ENCODE measurements around the gene CDK16. TPM values are rescaled to one million over a fixed set of nuclear protein-coding genes. Genes with fewer than 3 reads are reported as not detected.

The CDK16 gene
- polyA plus RNA-seq, 1 of the 3 experiments (the other 2 are of a cell fraction) = 116 TPM

DNA sequence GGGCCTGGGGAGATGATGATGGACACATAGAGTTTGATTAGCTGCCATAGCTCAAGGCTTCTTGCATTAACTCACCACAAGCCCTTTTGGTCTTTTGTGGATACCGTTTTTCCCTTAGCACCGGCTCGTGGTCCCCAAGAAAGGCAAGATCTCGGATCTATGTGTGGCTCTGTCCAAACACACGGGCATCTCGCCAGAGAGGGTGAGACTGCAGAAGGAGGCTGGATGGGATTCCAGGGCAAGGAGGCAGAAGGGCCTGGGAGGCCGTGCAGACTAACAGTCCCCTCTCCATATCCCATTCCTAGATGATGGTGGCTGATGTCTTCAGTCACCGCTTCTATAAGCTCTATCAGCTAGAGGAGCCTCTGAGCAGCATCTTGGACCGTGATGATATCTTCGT is 23.8 kb downstream of the CDK16 start:
- Histone ChIP-seq H3K27ac (ENCODE audit: low read depth in 2 of 2, low read length in 1 of 2) (no peak overlapping the region), H3F3A (replicated peaks; ENCODE audit: insufficient read depth) (no peaks in the 10 kb centered on the region), H3K79me2 (ENCODE audit: insufficient read depth) (peaks cover 21% of the 10 kb centered on the region), H3K36me3 (replicated peaks in 1 of 2; ENCODE audit: control insufficient read depth in 1 of 2, insufficient read depth in 2 of 2, low read length in 1 of 2) (peaks cover 23 to 42% of the 10 kb centered on the region in 2 experiments), H3K27me3 (ENCODE audit: insufficient read depth) (no peaks in the 10 kb centered on the region), H3K4me2 (no peak overlapping the region), H3K4me1 (ENCODE audit: control insufficient read depth in 1 of 2, insufficient read depth in 2 of 2, low read depth in 1 of 2, low read length in 1 of 2) (no peaks in the 10 kb centered on the region; a peak in 1 of 4 replicates), H4K20me1 (ENCODE audit: insufficient read depth) (peaks cover 24% of the 10 kb centered on the region), H2AFZ (ENCODE audit: low read depth) (no peak overlapping the region), H3K9me3 (no peaks in the 10 kb centered on the region), H3K4me3 (ENCODE audit: low read depth in 2 of 2, low read length in 1 of 2) (no peak overlapping the region), H3K9ac (no peak overlapping the region), H3K9me2 (no peaks in the 10 kb centered on the region)
- 96% methylated on average over 8 of the region's 10 CpGs for WGBS (ENCODE audit: low lambda C conversion rate)
- ChIA-PET POLR2A (no interaction called here), CTCF (interaction anchor here (1.0 kb wide), 1 partner anchor 43 kb away, joined by 3 read pairs; no protein-coding TSS in a partner anchor)
- TF ChIP-seq JUND (IDR thresholded peaks at IDR 0.05) (no peak), RFX5 (IDR thresholded peaks at IDR 0.05; ENCODE audit: low read length) (no peak), TCF12 (IDR thresholded peaks at IDR 0.05) (no peak), CHD2 (IDR thresholded peaks at IDR 0.05; ENCODE audit: low read length, partially characterized antibody) (no peak), SIN3A (IDR thresholded peaks at IDR 0.05; ENCODE audit: borderline replicate concordance, low read depth, low read length) (no peak), GATA2 (CRISPR knock-in tag; IDR thresholded peaks at IDR 0.05) (no peak), FOXJ3 (CRISPR knock-in tag; IDR thresholded peaks at IDR 0.05) (no peak), MXI1 (IDR thresholded peaks at IDR 0.05; ENCODE audit: low read depth, low read length) (no peak), RCOR1 (IDR thresholded peaks at IDR 0.05; ENCODE audit: low read length) (no peak)
- TF ChIP-seq, protein P1, sequence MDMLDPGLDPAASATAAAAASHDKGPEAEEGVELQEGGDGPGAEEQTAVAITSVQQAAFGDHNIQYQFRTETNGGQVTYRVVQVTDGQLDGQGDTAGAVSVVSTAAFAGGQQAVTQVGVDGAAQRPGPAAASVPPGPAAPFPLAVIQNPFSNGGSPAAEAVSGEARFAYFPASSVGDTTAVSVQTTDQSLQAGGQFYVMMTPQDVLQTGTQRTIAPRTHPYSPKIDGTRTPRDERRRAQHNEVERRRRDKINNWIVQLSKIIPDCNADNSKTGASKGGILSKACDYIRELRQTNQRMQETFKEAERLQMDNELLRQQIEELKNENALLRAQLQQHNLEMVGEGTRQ (IDR thresholded peaks at IDR 0.05; ENCODE audit: borderline replicate concordance, low read depth, low read length) = no peak
- TF ChIP-seq, protein P2, sequence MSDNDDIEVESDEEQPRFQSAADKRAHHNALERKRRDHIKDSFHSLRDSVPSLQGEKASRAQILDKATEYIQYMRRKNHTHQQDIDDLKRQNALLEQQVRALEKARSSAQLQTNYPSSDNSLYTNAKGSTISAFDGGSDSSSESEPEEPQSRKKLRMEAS (IDR thresholded peaks at IDR 0.05; ENCODE audit: low read depth) = no peak
- TF ChIP-seq, protein P3, sequence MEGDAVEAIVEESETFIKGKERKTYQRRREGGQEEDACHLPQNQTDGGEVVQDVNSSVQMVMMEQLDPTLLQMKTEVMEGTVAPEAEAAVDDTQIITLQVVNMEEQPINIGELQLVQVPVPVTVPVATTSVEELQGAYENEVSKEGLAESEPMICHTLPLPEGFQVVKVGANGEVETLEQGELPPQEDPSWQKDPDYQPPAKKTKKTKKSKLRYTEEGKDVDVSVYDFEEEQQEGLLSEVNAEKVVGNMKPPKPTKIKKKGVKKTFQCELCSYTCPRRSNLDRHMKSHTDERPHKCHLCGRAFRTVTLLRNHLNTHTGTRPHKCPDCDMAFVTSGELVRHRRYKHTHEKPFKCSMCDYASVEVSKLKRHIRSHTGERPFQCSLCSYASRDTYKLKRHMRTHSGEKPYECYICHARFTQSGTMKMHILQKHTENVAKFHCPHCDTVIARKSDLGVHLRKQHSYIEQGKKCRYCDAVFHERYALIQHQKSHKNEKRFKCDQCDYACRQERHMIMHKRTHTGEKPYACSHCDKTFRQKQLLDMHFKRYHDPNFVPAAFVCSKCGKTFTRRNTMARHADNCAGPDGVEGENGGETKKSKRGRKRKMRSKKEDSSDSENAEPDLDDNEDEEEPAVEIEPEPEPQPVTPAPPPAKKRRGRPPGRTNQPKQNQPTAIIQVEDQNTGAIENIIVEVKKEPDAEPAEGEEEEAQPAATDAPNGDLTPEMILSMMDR (IDR thresholded peaks at IDR 0.05) = no peak
- TF ChIP-seq, protein P4, sequence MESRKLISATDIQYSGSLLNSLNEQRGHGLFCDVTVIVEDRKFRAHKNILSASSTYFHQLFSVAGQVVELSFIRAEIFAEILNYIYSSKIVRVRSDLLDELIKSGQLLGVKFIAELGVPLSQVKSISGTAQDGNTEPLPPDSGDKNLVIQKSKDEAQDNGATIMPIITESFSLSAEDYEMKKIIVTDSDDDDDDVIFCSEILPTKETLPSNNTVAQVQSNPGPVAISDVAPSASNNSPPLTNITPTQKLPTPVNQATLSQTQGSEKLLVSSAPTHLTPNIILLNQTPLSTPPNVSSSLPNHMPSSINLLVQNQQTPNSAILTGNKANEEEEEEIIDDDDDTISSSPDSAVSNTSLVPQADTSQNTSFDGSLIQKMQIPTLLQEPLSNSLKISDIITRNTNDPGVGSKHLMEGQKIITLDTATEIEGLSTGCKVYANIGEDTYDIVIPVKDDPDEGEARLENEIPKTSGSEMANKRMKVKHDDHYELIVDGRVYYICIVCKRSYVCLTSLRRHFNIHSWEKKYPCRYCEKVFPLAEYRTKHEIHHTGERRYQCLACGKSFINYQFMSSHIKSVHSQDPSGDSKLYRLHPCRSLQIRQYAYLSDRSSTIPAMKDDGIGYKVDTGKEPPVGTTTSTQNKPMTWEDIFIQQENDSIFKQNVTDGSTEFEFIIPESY (IDR thresholded peaks at IDR 0.05; ENCODE audit: borderline replicate concordance, low read depth) = no peak
- TF ChIP-seq, protein P5, sequence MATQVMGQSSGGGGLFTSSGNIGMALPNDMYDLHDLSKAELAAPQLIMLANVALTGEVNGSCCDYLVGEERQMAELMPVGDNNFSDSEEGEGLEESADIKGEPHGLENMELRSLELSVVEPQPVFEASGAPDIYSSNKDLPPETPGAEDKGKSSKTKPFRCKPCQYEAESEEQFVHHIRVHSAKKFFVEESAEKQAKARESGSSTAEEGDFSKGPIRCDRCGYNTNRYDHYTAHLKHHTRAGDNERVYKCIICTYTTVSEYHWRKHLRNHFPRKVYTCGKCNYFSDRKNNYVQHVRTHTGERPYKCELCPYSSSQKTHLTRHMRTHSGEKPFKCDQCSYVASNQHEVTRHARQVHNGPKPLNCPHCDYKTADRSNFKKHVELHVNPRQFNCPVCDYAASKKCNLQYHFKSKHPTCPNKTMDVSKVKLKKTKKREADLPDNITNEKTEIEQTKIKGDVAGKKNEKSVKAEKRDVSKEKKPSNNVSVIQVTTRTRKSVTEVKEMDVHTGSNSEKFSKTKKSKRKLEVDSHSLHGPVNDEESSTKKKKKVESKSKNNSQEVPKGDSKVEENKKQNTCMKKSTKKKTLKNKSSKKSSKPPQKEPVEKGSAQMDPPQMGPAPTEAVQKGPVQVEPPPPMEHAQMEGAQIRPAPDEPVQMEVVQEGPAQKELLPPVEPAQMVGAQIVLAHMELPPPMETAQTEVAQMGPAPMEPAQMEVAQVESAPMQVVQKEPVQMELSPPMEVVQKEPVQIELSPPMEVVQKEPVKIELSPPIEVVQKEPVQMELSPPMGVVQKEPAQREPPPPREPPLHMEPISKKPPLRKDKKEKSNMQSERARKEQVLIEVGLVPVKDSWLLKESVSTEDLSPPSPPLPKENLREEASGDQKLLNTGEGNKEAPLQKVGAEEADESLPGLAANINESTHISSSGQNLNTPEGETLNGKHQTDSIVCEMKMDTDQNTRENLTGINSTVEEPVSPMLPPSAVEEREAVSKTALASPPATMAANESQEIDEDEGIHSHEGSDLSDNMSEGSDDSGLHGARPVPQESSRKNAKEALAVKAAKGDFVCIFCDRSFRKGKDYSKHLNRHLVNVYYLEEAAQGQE (IDR thresholded peaks at IDR 0.05; ENCODE audit: low read depth, low read length) = no peak
- TF ChIP-seq, protein P6, sequence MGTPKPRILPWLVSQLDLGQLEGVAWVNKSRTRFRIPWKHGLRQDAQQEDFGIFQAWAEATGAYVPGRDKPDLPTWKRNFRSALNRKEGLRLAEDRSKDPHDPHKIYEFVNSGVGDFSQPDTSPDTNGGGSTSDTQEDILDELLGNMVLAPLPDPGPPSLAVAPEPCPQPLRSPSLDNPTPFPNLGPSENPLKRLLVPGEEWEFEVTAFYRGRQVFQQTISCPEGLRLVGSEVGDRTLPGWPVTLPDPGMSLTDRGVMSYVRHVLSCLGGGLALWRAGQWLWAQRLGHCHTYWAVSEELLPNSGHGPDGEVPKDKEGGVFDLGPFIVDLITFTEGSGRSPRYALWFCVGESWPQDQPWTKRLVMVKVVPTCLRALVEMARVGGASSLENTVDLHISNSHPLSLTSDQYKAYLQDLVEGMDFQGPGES (IDR thresholded peaks at IDR 0.05; ENCODE audit: low read depth, low read length) = no peak
- no peak for DNase-seq

All from SK-N-SH (cell line).